SK-N-DZ (cell line): ENCODE results near the gene STRN3.

ENCODE experiments used
- DNase-seq: peaks from one replicate; pipeline ENCODE4 v3.0.0-alpha.2; 2015; ENCODE audit warnings: low spot score
- small RNA-seq, 2 experiments: library from RNA; depleted of rRNA; stranded (forward); fragments of <200 nt; gene quantifications; one replicate each; pipeline ENCODE3, GENCODE V24; 2014

STRN3 gene

DNA sequence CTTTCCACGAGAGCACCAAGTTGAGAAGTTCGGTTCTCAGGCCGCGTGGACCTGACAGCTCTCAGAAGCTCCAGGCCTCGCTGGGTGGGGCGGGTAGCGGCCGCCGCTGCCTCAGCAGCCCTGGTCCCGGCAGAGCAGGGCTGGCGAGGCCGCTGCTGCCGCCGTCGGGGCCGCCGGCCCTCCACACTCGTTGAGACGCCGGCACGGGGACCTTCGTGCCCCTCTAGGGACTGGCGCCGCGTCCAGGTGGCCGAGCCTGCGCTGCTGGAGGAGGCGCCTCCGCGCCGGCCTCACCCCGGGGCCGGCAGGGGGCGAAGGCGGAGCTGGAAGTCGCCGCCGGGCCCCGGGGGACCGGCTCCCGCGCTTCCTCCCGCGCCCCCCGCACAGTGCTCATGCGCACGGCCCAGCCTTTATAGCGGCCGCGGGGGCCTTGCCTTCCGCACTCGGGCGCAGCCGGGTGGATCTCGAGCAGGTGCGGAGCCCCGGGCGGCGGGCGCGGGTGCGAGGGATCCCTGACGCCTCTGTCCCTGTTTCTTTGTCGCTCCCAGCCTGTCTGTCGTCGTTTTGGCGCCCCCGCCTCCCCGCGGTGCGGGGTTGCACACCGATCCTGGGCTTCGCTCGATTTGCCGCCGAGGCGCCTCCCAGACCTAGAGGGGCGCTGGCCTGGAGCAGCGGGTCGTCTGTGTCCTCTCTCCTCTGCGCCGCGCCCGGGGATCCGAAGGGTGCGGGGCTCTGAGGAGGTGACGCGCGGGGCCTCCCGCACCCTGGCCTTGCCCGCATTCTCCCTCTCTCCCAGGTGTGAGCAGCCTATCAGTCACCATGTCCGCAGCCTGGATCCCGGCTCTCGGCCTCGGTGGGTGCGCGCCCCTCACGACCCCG lies 151.8 kb downstream of the STRN3 start, which contains the start of gene COCH:
COCH (plus strand) TSS at position 440 of the 879 bp plus-strand sequence; CDS start at position 820, 380 bp downstream.
- peak; percentile 74 for DNase-seq

DNA sequence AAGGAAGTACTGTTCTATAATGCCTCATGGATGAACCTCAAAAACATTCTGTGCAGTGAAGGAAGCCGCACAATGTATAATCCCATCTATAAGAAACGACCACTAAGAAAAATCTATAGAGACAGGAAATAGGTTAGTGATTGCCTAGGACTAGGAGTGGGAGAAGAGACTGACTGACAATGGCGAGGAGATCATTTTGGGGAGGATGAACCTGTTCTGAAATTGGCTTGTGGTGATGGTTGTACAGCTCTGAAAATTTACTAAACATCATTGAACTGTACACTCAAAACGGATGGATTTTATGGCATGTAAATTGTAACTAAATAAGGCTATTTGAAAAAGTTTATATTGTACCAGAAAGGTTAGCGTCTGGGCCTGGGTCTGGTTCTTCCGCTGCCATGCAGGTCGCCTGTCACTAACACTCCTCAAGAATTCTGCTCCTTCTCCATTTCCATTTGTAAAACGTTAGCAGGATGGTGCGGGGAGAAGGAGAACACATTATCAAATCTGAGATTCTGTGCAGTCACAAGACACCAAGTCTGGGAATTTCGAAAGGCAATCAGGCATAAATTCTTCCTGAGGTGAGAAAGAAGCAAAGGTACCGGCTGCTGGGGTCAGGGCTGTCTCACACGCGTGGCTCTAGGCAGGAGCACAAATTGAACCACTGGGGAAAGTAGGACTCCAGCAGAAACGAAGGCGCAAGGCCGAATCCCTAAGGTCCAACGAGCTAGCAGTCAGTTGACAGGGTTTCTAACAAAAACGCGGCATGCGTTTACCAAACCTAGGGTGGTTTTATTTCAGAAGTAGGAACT lies 152.7 kb downstream of the STRN3 start:
- DNase-seq: no peak

DNA sequence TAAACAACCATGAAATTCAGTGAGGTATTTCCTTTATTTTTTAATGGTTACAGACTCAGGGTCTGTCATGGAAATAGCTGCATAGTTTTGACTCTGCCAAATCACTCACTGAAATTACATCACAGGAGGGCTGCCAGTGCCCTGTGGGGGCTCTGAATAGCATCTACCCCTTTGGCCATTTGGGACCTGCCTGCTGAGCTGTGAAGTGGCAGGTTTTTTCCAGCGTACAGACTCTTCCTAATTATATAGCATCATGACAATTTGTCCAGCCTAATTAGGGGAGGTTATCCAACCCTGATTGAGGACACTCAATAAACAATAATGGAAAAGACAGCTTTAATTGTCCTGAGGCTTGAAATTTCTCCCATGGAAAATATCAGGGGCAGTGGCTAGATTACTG lies 153.6 kb downstream of the STRN3 start:
- no peak for DNase-seq

DNA sequence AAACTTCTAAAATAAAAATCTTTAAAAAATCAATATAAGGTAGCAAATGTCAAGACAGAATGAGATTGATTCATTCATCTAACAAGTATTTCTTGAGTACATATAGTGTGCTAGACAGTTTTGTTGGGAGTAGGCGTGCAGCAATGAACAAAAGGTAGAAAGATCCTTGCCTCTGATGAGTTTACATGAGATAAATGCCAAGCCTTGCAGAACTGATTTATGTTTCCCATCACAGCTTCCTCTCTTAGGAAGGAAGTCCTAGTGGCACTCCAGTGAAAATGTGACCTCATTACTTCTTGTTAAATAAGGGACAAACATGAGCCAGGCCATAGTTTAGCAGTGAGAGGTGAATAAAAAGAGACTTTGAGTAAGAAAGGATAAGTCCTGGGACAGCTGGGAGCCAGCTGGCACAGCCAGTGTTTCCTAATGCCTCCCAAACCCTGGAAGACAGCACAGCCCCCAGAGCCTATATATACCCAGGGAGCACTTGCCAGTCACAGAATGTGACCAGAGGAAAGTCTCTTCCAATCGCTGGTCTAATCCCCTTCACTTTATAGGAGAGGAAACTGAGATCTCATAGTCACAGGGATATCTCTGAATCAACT lies 156.5 kb downstream of the STRN3 start:
- no peak for DNase-seq

DNA sequence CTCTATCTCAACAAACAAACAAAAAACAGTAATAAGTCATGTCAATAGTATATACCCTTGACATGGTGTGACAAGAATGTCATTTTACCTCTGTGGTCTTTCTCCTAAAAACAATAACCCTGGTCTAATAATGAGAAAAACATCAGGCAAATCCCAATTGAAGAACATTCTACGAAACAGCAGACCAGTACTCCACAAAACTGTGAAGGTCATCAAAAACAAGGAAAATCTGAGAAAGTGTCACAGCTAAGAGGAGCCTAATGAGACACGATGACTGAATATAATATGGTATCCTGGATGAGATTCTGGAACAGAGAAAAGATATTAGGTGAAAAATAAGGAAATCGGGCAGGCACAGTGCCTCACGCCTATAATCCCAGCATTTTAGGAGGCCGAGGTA lies 157.4 kb downstream of the STRN3 start:
- DNase-seq: no peak

DNA sequence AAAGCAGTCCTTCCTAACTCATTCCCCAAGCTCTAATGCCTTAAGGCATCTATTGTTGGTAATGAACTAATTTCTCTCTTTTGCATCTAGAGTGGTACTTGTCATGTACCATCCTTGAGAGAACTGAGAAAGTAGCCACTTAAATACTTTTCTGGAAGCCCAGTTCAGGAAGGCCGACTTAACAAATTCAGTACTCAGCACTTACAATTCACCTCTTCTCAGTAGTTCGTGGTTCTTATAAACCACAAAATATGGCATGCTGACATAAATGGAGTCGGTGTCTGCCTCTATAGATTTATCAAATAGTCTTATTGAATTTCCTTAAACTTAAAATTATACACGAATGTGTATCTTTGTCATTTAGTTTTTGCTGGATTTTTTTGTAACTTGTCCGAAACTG lies 161.2 kb downstream of the STRN3 start:
- no peak for DNase-seq

DNA sequence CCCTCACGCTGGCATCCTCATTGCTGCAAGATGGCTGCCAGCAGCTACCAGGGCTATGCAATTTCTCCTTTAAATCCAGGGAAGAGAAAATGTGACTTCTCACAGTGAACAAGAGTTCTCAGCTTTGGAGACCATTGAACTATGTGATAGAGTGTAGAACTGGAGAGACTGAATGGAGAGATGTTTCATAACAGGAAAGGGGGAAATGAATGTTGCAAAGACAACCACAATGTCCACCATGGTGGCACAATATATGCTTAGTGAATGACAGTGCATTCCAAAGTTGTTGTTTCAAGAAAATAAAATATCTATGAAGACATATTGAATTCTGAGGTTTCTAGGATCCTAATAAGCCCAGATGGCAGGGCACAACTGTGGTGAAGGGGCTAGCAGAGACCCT lies 165.0 kb downstream of the STRN3 start:
- DNase-seq: no peak

DNA sequence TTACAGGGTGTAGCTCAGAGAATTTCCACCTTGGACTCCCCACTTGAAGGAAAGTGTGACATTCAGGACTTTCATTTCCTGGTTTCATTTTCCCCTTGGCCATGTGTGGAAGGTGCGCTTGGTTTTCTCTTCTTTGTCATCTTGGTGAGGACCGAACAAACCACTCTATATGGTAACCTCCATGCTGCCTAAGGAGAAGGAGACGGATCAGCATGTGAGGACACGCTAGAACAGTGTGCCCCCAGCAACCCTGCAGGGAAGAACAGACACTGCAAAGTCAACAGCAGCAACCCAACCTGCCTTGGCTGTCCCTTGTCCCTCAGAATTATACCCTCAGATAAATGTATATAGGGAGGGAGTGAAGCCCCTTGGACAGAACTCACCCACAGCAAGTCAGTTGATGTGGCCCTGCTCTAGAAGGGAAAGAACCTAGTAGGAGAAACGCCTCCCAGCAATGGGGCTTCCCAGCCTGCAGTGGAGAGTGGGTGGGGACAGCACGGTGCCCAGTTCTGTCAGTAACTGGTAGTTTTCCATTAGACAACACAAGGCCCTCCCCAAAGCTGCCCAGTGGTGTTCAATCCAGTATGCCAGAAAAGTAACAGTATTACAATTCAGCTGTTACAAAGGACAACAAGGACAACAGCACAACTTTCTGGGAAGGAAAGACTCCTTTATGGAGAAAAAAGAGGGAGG lies 170.7 kb downstream of the STRN3 start:
- no peak for DNase-seq

DNA sequence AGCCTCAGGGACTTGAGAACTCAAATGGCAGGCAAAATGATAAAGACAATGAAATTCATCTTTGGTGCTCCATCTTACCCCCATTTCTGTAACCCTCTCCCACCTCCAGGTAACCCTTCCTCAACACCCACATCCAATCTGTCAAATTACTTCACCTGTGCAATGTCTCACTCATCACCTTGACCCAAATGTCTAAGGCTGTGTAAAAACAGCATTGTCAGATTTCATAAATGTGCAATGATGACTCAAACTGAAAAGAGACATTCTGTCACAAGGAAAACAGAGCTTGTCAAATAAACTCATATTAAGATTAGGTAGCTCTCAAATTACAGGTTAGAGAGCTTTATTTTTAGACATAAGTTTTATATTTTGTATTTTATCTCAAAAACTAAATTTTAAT lies 171.7 kb downstream of the STRN3 start:
- DNase-seq: no peak

DNA sequence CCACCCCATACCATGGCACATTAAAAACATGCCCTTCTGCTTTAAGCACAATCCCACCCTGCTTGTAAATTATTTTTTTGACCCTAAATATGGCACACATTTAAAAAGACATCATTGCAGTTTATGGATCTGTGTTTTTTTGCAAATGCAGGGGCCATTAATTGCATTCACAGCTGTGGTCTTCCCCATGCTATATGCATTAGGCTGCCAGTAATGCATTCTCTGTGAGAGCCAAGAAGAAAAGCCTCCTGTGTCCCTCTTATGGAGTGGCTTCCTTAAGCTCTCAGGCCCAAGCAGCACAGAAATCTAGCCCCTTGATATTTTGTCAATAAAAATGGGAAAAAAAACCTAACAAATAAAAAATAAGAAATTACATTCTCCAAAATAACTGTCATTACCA lies 172.2 kb downstream of the STRN3 start:
- no peak for DNase-seq

DNA sequence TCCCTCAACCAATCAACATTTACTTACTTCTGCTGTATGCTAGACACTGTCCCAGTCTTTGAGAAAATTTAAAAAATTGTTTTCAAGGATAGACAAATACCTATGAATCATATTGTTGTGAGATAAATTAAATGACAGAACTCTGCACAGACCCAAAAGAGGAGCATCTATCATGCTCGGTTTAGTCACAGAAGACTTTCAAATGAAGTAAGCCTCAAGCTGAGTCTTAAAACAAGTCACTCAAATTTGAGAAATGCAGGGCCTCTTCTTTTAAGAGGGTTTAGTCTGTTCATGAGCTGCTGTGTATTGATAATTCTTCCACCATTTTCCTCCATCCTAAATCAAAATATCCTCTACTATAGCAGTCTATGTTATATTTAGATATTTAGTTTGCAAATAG lies 176.2 kb downstream of the STRN3 start:
- no peak for DNase-seq

DNA sequence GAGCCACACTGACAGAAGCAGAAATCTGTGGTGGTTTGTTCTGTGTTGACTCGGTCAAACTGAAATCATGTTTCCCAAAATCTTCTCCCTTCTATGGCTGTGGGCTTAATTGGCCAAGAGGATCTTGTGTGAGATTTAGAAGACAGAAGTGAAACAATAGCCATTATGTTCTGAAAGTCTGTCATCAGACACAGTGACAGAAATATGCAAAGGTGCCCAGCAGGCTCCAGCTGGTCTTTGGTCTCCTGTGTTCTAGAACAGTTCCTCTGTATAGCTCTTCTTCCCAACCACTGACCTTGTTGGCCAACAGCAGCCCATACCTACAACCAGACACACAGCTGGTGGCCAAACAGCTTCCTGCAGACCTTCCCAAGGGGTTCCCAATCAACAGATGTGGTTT lies 176.8 kb downstream of the STRN3 start:
- DNase-seq: no peak

DNA sequence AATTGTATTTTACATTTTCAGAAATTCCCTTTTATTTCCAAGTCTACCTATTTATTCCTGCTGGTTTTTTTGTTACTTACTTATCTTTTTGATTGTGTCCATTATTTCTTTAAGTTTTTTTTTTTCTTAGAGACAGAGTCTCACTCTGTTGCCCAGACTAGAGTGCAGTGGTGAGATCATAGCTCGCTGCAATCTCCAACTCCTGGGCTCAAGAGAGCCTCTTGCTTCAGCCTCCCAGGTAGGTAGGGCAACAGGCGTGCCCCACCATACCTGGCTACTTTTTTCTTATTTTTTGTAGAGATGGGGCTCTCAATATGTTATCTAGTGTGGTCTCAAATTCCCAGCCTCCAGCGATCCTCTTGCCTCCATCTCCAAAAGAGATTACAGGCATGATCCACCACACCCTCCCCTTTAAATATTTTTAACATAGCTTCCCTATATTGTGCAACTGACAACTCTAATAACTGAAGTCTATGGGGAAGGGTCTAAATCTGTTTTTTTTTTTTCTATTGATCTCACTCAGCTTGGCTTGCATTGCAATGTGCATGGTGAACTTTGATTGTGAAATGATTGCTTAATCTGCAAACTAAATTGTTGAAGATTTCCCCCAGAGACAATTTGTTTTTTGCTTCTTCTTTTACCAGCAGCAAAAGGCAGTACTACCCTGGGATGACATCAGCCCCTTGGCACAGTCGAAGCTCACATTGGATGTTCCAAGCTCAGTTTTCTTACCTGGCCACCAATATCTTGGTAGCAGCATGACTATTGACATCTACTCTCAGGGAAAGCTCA lies 177.5 kb downstream of the STRN3 start:
- DNase-seq: no peak

Small RNA genes within 50 kb of the gene (small RNA-seq; reads per million reads assigned to genes)
- gene HIGD1AP17: 0 reads per million in 2 experiments
- 0.03 to 0.22 reads per million in 2 experiments for gene MIR624
